NCI-H82 treated with DMSO at 0.1 percent for 48 hours (cell line): ENCODE data around the gene EDNRB.
"Not testable (repeated sequence)": the region's sequence is repeated elsewhere in the genome, so short reads cannot be mapped to it uniquely, and the experiment has no call there.

Experiments
- DNase-seq: peaks from one replicate; lab custom pipeline; 2025; ENCODE audit not compliant: unreplicated experiment; lab: John Stamatoyannopoulos, UW

The EDNRB gene

GRCh38 chr13:77896977-77897376 is 21.7 kb downstream of the EDNRB start:
- no peak for DNase-seq

GRCh38 chr13:77896536-77896935 is 22.1 kb downstream of the EDNRB start:
- no peak for DNase-seq

GRCh38 chr13:77894743-77895142 is 23.9 kb downstream of the EDNRB start:
- DNase-seq: no peak

- no peak for DNase-seq
These were observed 25.6 kb downstream of the EDNRB start for GRCh38 chr13:77893066-77893465.

GRCh38 chr13:77892491-77892890 is 26.1 kb downstream of the EDNRB start:
- no peak for DNase-seq

- DNase-seq: no peak
These were observed 27.1 kb downstream of the EDNRB start for GRCh38 chr13:77891486-77891885.

GRCh38 chr13:77891041-77891440 is 27.6 kb downstream of the EDNRB start:
- DNase-seq: no peak

GRCh38 chr13:77883328-77883727 is 35.3 kb downstream of the EDNRB start:
- no peak for DNase-seq

GRCh38 chr13:77878190-77878589 is 40.4 kb downstream of the EDNRB start:
- no peak for DNase-seq

- DNase-seq: no peak
These were observed 42.5 kb downstream of the EDNRB start for GRCh38 chr13:77876176-77876575.

GRCh38 chr13:77874406-77874805 is 44.2 kb downstream of the EDNRB start:
- DNase-seq: no peak

GRCh38 chr13:77872995-77873394 is 45.6 kb downstream of the EDNRB start:
- DNase-seq: no peak

GRCh38 chr13:77871596-77871995 is 47.0 kb downstream of the EDNRB start:
- DNase-seq: no peak

GRCh38 chr13:77868717-77869116 is 49.9 kb downstream of the EDNRB start:
- no peak for DNase-seq

GRCh38 chr13:77866971-77867370 is 51.7 kb downstream of the EDNRB start:
- no peak for DNase-seq

- no peak for DNase-seq
These were observed 53.0 kb downstream of the EDNRB start for GRCh38 chr13:77865622-77866021.

- DNase-seq: no peak
These were observed 55.5 kb downstream of the EDNRB start for GRCh38 chr13:77863144-77863543.

GRCh38 chr13:77861741-77862140 is 56.9 kb downstream of the EDNRB start:
- DNase-seq: no peak

- DNase-seq: no peak
These were observed 58.1 kb downstream of the EDNRB start for GRCh38 chr13:77860507-77860981.

GRCh38 chr13:77859450-77859849 is 59.2 kb downstream of the EDNRB start:
- no peak for DNase-seq

GRCh38 chr13:77857531-77858209 is 61.0 kb downstream of the EDNRB start:
- DNase-seq: no peak

GRCh38 chr13:77853703-77854102 is 64.9 kb downstream of the EDNRB start:
- DNase-seq: peak; percentile 62

- not testable (repeated sequence) for DNase-seq
These were observed 70.6 kb downstream of the EDNRB start for GRCh38 chr13:77848050-77848449.
